Measurements from ENCODE around the gene DNAJC11. TPM values are rescaled to one million over a fixed set of nuclear protein-coding genes. Genes with fewer than 3 reads are reported as not detected.

Gene DNAJC11
- total RNA-seq, 1 experiment from 2014 or later, result 102 TPM

- Mint-ChIP-seq H3K9me3 (no peaks in the 10 kb centered on the region), H3K27me3 (ENCODE audit: low read depth) (peaks cover 13% of the 10 kb centered on the region), H3K4me3 (peak within 1 kb of the TSS; percentile 82), H3K4me1 (peaks cover 22% of the 10 kb centered on the region), H3K27ac (peak within 1 kb of the TSS; percentile 83), H3K36me3 (peaks cover 12% of the 10 kb centered on the region)
- ChIA-PET POLR2A (interaction anchor here (1.1 kb wide), 1 partner anchor 11 kb away, joined by 6 read pairs; the partner anchor contains the start of gene KLHL21), CTCF (interaction anchor here (0.6 to 0.9 kb wide), 3 partner anchors 11 to 898 kb away, joined by 3 to 6 read pairs (median 3); partner anchors contain the start of gene KLHL21)
- peak; percentile 67; the same call in 1 of the 2 replicates for TF ChIP-seq MAX (CRISPR knock-in tag; IDR thresholded peaks at IDR 0.05)
- 0 out of 2 replicates have a peak, but pooled peaks have one; percentile 14 for TF ChIP-seq CREM (CRISPR knock-in tag; IDR thresholded peaks at IDR 0.05)
- TF ChIP-seq ZNF423 (CRISPR knock-in tag; IDR thresholded peaks at IDR 0.05), result no peak
- TF ChIP-seq ZNF532 (CRISPR knock-in tag; IDR thresholded peaks at IDR 0.05; ENCODE audit: borderline replicate concordance), result no peak
- TF ChIP-seq ZBTB21 (CRISPR knock-in tag; IDR thresholded peaks at IDR 0.05; ENCODE audit: borderline replicate concordance), result no peak
- 0 out of 2 replicates have a peak, but pooled peaks have one; percentile 23 for TF ChIP-seq NR2C2 (CRISPR knock-in tag; IDR thresholded peaks at IDR 0.05)
- peak; percentile 25; the same call in 1 of the 2 replicates for TF ChIP-seq ARID4B (CRISPR knock-in tag; IDR thresholded peaks at IDR 0.05; ENCODE audit: borderline replicate concordance)
- TF ChIP-seq ZNF232 (CRISPR knock-in tag; IDR thresholded peaks at IDR 0.05), result peak; percentile 28; the same call in 1 of the 2 replicates
- peak; percentile 30; the same call in 1 of the 2 replicates for TF ChIP-seq USF1 (CRISPR knock-in tag; IDR thresholded peaks at IDR 0.05)
- TF ChIP-seq GABPB1 (CRISPR knock-in tag; IDR thresholded peaks at IDR 0.05), result peak; percentile 24; the same call in 1 of the 2 replicates
- TF ChIP-seq NR1H2 (CRISPR knock-in tag; IDR thresholded peaks at IDR 0.05), result no peak
- TF ChIP-seq HMGXB4 (CRISPR knock-in tag; IDR thresholded peaks at IDR 0.05), result 0 out of 2 replicates have a peak, but pooled peaks have one; percentile 19
- 0 out of 2 replicates have a peak, but pooled peaks have one; percentile 18 for TF ChIP-seq FOXK1 (CRISPR knock-in tag; IDR thresholded peaks at IDR 0.05)
- peak; percentile 92 for TF ChIP-seq E2F5 (CRISPR knock-in tag; IDR thresholded peaks at IDR 0.05)
- 0 out of 2 replicates have a peak, but pooled peaks have one; percentile 13 for TF ChIP-seq ETV6 (CRISPR knock-in tag; IDR thresholded peaks at IDR 0.05)
- TF ChIP-seq SP1 (CRISPR knock-in tag; conservative IDR thresholded peaks at IDR 0.05), result peak; percentile 96
- TF ChIP-seq ZNF281 (CRISPR knock-in tag; IDR thresholded peaks at IDR 0.05), result peak; percentile 87; the same call in 1 of the 2 replicates
- DNase-seq (ENCODE audit: low spot score) (peak; percentile 100), ATAC-seq (peak; percentile 97)
These were observed 88.1 kb downstream of the DNAJC11 start, which contains the start of gene PHF13 for GRCh38 chr1:6613361-6614018. TSS of gene PHF13 (plus strand) at chr1:6613731. CDS start at chr1:6614067, 336 bp downstream.

Data from WTC11 (cell line).